B cell (primary cell): ENCODE data around the gene GSS. TPM values are rescaled to one million over a fixed set of nuclear protein-coding genes. Genes with fewer than 3 reads are reported as not detected.

Experiments used
- ATAC-seq: fragments of 200-7000 bp; cut with Tn5 transposase; one replicate; pipeline ENCODE4 v1.10.0; 2021; ENCODE audit warnings: low read depth, mild to moderate bottlenecking, moderate number of reproducible peaks, moderate library complexity
- CTCF ChIA-PET: fragments of 350-600 bp; sonication (Branson Sonifier 250); formaldehyde crosslinking; loops from one replicate; lab custom pipeline; 2021; ENCODE audit warnings: antibody characterized with exemption, inconsistent platforms; lab: Charles Lee
- POLR2A ChIA-PET: fragments of 350-600 bp; sonication (Branson Sonifier 250); formaldehyde crosslinking; loops from one replicate; lab custom pipeline; 2021; ENCODE audit warnings: antibody characterized with exemption; lab: Charles Lee
- DNase-seq: peaks from one replicate; pipeline ENCODE4 v3.0.0; 2013
- H2AFZ ChIP-seq: 2 replicates; pipeline ENCODE4 v1.6.1; 2012; ENCODE audit warnings: mild to moderate bottlenecking, low read depth, low read length; ENCODE audit not compliant: insufficient read depth, poor library complexity, severe bottlenecking
- H3K27ac ChIP-seq, 2 donors: 1 replicate in 1 of 2; 2 replicates in 1 of 2; pipeline ENCODE4 v1.5.1; 2012 to 2013; ENCODE audit warnings: low read length in 2 of 2, mild to moderate bottlenecking in 2 of 2, moderate library complexity in 1 of 2
- H3K27me3 ChIP-seq, 4 experiments: fragments of 200-600 bp in 1 of 4; sonication (generic) in 1 of 4; replicated peaks in 1 of 4; 1 replicate in 2 of 4; 2 replicates in 2 of 4; pipeline versions ENCODE4 v1.6.1 to v1.7.0; 2013 to 2016; ENCODE audit warnings: low read length in 3 of 4, mild to moderate bottlenecking in 2 of 4, mixed read lengths in 1 of 4, moderate library complexity in 1 of 4; ENCODE audit not compliant: insufficient read depth in 4 of 4, control insufficient read depth in 3 of 4; ENCODE audit errors: control extremely low read depth in 1 of 4
- H3K36me3 ChIP-seq, 2 experiments: replicated peaks in 1 of 2; 1 replicate in 1 of 2; 2 replicates in 1 of 2; pipeline versions ENCODE4 v1.6.1 to v1.7.1; 2013; ENCODE audit warnings: low read length in 1 of 2; ENCODE audit not compliant: insufficient read depth in 2 of 2, control insufficient read depth in 1 of 2; ENCODE audit errors: control extremely low read depth in 1 of 2, extremely low read depth in 1 of 2
- H3K4me1 ChIP-seq, 2 donors: fragments of 200-600 bp in 1 of 2; sonication (generic) in 1 of 2; 1 replicate in 1 of 2; 2 replicates in 1 of 2; pipeline versions ENCODE4 v1.5.1 to v1.6.1; 2013 to 2017; ENCODE audit warnings: low read length in 2 of 2; ENCODE audit not compliant: control insufficient read depth in 2 of 2, insufficient read depth in 2 of 2
- H3K4me2 ChIP-seq: replicated peaks from 2 replicates; pipeline ENCODE3; 2012; ENCODE audit warnings: mild to moderate bottlenecking, low read depth, low read length; ENCODE audit not compliant: poor library complexity, severe bottlenecking
- H3K4me3 ChIP-seq, 5 experiments: fragments of 200-600 bp in 1 of 5; sonication (generic) in 1 of 5; 1 replicate in 3 of 5; 2 replicates in 2 of 5; pipeline versions ENCODE4 v1.5.1 to v1.7.0; 2011 to 2016; ENCODE audit warnings: low read length in 4 of 5, mild to moderate bottlenecking in 4 of 5, low read depth in 2 of 5, control low read depth in 1 of 5, moderate library complexity in 1 of 5; ENCODE audit not compliant: insufficient read depth in 1 of 5; ENCODE audit errors: control extremely low read depth in 1 of 5, extremely low read depth in 1 of 5
- H3K79me2 ChIP-seq: fragments of 200-600 bp; sonication (generic); one replicate; pipeline ENCODE4 v1.6.0; 2016; ENCODE audit warnings: low read length; ENCODE audit not compliant: control insufficient read depth, insufficient read depth
- H3K9ac ChIP-seq: fragments of 200-600 bp; sonication (generic); 2 replicates; pipeline ENCODE4 v1.6.1; 2017; ENCODE audit warnings: mild to moderate bottlenecking, low read length, moderate library complexity
- H3K9me3 ChIP-seq, 3 donors: one replicate each; pipeline versions ENCODE4 v1.6.1 to v1.7.1; 2013; ENCODE audit warnings: low read length in 2 of 3; ENCODE audit not compliant: control insufficient read depth in 2 of 3, insufficient read depth in 1 of 3; ENCODE audit errors: control extremely low read depth in 1 of 3
- H4K20me1 ChIP-seq: 2 replicates; pipeline ENCODE4 v1.6.0; 2012; ENCODE audit warnings: mild to moderate bottlenecking, low read length; ENCODE audit not compliant: insufficient read depth, control insufficient read depth, poor library complexity, severe bottlenecking
- H3K27ac Mint-ChIP-seq: one replicate; pipeline ENCODE4 v1.8.0; 2021; ENCODE audit warnings: mixed read lengths
- H3K27me3 Mint-ChIP-seq: one replicate; pipeline ENCODE4 v1.8.0; 2021; ENCODE audit warnings: mixed read lengths
- H3K4me1 Mint-ChIP-seq: one replicate; pipeline ENCODE4 v1.8.0; 2021; ENCODE audit warnings: mixed read lengths
- H3K4me3 Mint-ChIP-seq: one replicate; pipeline ENCODE4 v1.8.0; 2021; ENCODE audit warnings: mixed read lengths
- H3K9me3 Mint-ChIP-seq: one replicate; pipeline ENCODE4 v1.8.0; 2022; ENCODE audit warnings: mixed read lengths; ENCODE audit not compliant: insufficient read depth
- EZH2 ChIP-seq: IDR thresholded peaks from 2 replicates; pipeline ENCODE4 v1.6.1; 2012; ENCODE audit warnings: borderline replicate concordance, low read depth, mild to moderate bottlenecking, moderate library complexity, low read length; ENCODE audit not compliant: insufficient read depth, poor library complexity, severe bottlenecking
- WGBS: methylation state at CpG from one replicate; pipeline ENCODE4 v1.1.5; 2013; ENCODE audit warnings: missing lambda C conversion rate; ENCODE audit not compliant: insufficient coverage; 5-methylcytosine and 5-hydroxymethylcytosine counted together
- intact Hi-C: fragments of 100-400 bp; cut with micrococcal nuclease; formaldehyde crosslinking; loops from one replicate; pipeline ENCODE4 v1.10.0; 2022
- polyA plus RNA-seq: library from polyadenylated mRNA; depleted of rRNA; stranded (reverse); fragments of >200 nt; gene quantifications from 2 replicates; pipeline ENCODE4 v1.2.3, GENCODE V29; 2012
- total RNA-seq, 2 donors: library from RNA; stranded (reverse); fragments of 120-200 nt in 1 of 2; gene quantifications; 1 replicate in 1 of 2; 2 replicates in 1 of 2; pipeline versions ENCODE4 v1.2.3 to v1.2.4, GENCODE V29; 2013 to 2022
- TF ChIP-seq, protein P1 (sequence below): fragments of 200-600 bp; IDR thresholded peaks from one replicate; pipeline ENCODE4 v1.8.0; 2022; ENCODE audit warnings: antibody characterized with exemption, mild to moderate bottlenecking

The GSS gene
- total and polyA plus RNA-seq, 2 donors (not counting 1 experiment from before 2014, with no cell fraction given), result 22.5 to 28.6 TPM

GRCh38 chr20:34967421-34967820 lies 11.8 kb upstream of the GSS start:
- no peak overlapping the region for H3K9ac ChIP-seq
- H3K4me3 ChIP-seq, result no peak overlapping the region
- no peak overlapping the region for H2AFZ ChIP-seq
- no peaks in the 10 kb centered on the region for H3K4me1 Mint-ChIP-seq
- no peaks in the 10 kb centered on the region for H3K79me2 ChIP-seq
- H4K20me1 ChIP-seq, result no peaks in the 10 kb centered on the region
- no peaks in the 10 kb centered on the region for H3K36me3 ChIP-seq
- H3K27me3 ChIP-seq, result no peaks in the 10 kb centered on the region
- no peak overlapping the region for H3K4me3 Mint-ChIP-seq
- WGBS, result 94% methylated on average over 4 of the region's 5 CpGs
- DNase-seq, result no peak
- intact Hi-C loops, result no loop called here
- CTCF ChIA-PET, result no interaction called here
- no peak for ATAC-seq
- H3K27ac ChIP-seq, result no peak overlapping the region
- H3K9me3 Mint-ChIP-seq, result no peaks in the 10 kb centered on the region
- TF ChIP-seq, protein P1, sequence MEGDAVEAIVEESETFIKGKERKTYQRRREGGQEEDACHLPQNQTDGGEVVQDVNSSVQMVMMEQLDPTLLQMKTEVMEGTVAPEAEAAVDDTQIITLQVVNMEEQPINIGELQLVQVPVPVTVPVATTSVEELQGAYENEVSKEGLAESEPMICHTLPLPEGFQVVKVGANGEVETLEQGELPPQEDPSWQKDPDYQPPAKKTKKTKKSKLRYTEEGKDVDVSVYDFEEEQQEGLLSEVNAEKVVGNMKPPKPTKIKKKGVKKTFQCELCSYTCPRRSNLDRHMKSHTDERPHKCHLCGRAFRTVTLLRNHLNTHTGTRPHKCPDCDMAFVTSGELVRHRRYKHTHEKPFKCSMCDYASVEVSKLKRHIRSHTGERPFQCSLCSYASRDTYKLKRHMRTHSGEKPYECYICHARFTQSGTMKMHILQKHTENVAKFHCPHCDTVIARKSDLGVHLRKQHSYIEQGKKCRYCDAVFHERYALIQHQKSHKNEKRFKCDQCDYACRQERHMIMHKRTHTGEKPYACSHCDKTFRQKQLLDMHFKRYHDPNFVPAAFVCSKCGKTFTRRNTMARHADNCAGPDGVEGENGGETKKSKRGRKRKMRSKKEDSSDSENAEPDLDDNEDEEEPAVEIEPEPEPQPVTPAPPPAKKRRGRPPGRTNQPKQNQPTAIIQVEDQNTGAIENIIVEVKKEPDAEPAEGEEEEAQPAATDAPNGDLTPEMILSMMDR, result no peak
- TF ChIP-seq EZH2, result no peak
- peaks cover 5% of the 10 kb centered on the region for H3K27me3 Mint-ChIP-seq
- H3K27ac Mint-ChIP-seq, result no peak overlapping the region
- no peaks in the 10 kb centered on the region for H3K4me1 ChIP-seq
- H3K9me3 ChIP-seq, result no peaks in the 10 kb centered on the region
- H3K4me2 ChIP-seq, result no peak overlapping the region
- POLR2A ChIA-PET, result no interaction called here

DNA sequence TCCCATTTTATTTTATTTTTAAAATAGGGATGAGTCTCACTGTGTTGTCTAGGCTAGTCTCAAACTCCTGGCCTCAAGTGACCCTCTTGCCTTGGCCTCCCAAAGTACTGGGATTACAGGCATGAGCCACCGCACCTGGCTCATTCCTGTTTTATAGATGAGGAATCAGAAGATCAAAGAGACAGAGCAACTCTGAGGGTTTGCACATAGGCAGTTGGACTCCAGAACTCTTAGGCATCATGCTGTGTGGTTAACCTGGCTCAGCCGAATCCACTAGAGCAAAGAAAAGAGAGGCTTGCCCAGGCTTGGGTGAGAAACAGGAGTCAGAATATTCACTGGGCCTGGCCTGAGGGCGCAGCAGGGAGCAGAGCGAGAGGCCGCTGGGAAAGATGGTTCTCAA lies 9.4 kb upstream of the GSS start:
- TF ChIP-seq EZH2, result no peak
- TF ChIP-seq, protein P1, result no peak
- WGBS, result 98% methylated on average over 5 of the region's 5 CpGs
- H3K27me3 Mint-ChIP-seq, result peaks cover 5% of the 10 kb centered on the region
- Histone ChIP-seq H3K9me3 (no peaks in the 10 kb centered on the region), H2AFZ (no peak overlapping the region), H3K27me3 (no peaks in the 10 kb centered on the region), H3K27ac (no peak overlapping the region), H3K4me3 (no peak overlapping the region), H3K79me2 (no peaks in the 10 kb centered on the region), H4K20me1 (no peaks in the 10 kb centered on the region), H3K36me3 (no peaks in the 10 kb centered on the region), H3K4me2 (no peak overlapping the region), H3K9ac (no peak overlapping the region), H3K4me1 (no peaks in the 10 kb centered on the region)
- ATAC-seq (no peak), DNase-seq (no peak)
- H3K27ac Mint-ChIP-seq, result no peak overlapping the region
- no peak overlapping the region for H3K4me3 Mint-ChIP-seq
- no peaks in the 10 kb centered on the region for H3K9me3 Mint-ChIP-seq
- POLR2A ChIA-PET, result no interaction called here
- intact Hi-C loops, result no loop called here
- H3K4me1 Mint-ChIP-seq, result peaks cover 1% of the 10 kb centered on the region
- CTCF ChIA-PET, result no interaction called here
